NCI-H1092 (cell line): ENCODE data around the gene TMPRSS6.
A peak's percentile ranks its signal among the peaks of the same experiment; 100 is the strongest.

Source experiments
- DNase-seq: peaks from one replicate; lab custom pipeline; 2025; lab: John Stamatoyannopoulos, UW

TMPRSS6 gene

GRCh38 chr22:37109242-37109917, at the start of gene TMPRSS6:
TSS of gene TMPRSS6 (minus strand) at chr22:37109713. CDS start at chr22:37103417, 6,296 bp downstream.
- no peak for DNase-seq

GRCh38 chr22:37158963-37159290, 49.4 kb upstream of the TMPRSS6 start:
- no peak for DNase-seq

GRCh38 chr22:37157516-37158285, 48.2 kb upstream of the TMPRSS6 start:
- DNase-seq: no peak

- no peak for DNase-seq
Observed at GRCh38 chr22:37156686-37157435, 47.3 kb upstream of the TMPRSS6 start.

- DNase-seq: no peak
Observed at GRCh38 chr22:37155971-37156370, 46.5 kb upstream of the TMPRSS6 start.

- no peak for DNase-seq
Observed at GRCh38 chr22:37154925-37155712, 45.6 kb upstream of the TMPRSS6 start.

- no peak for DNase-seq
Observed at GRCh38 chr22:37153901-37154300, 44.4 kb upstream of the TMPRSS6 start.

- no peak for DNase-seq
Observed at GRCh38 chr22:37151401-37151800, 41.9 kb upstream of the TMPRSS6 start.

- no peak for DNase-seq
Observed at GRCh38 chr22:37150701-37151100, 41.2 kb upstream of the TMPRSS6 start.

GRCh38 chr22:37148742-37149665, 39.5 kb upstream of the TMPRSS6 start:
- no peak for DNase-seq

- no peak for DNase-seq
Observed at GRCh38 chr22:37148031-37148651, 38.6 kb upstream of the TMPRSS6 start.

GRCh38 chr22:37147186-37147990, 37.9 kb upstream of the TMPRSS6 start:
- DNase-seq: no peak

- no peak for DNase-seq
Observed at GRCh38 chr22:37146507-37147180, 37.1 kb upstream of the TMPRSS6 start.

GRCh38 chr22:37146051-37146385, 36.5 kb upstream of the TMPRSS6 start:
- DNase-seq: no peak

GRCh38 chr22:37145180-37146050, 35.9 kb upstream of the TMPRSS6 start:
- peak; percentile 4 for DNase-seq

GRCh38 chr22:37144180-37144554, 34.7 kb upstream of the TMPRSS6 start:
- no peak for DNase-seq

- DNase-seq: no peak
Observed at GRCh38 chr22:37141971-37142370, 32.5 kb upstream of the TMPRSS6 start.

- DNase-seq: no peak
Observed at GRCh38 chr22:37141476-37141875, 32.0 kb upstream of the TMPRSS6 start.
